Nucleus accumbens (tissue), 56 donors: ENCODE measurements around the gene DNAJB9.

ENCODE experiments used
- DNase-seq, 56 donors: peaks; one replicate each; lab custom pipeline; 2025; lab: John Stamatoyannopoulos, UW

Gene DNAJB9

DNA sequence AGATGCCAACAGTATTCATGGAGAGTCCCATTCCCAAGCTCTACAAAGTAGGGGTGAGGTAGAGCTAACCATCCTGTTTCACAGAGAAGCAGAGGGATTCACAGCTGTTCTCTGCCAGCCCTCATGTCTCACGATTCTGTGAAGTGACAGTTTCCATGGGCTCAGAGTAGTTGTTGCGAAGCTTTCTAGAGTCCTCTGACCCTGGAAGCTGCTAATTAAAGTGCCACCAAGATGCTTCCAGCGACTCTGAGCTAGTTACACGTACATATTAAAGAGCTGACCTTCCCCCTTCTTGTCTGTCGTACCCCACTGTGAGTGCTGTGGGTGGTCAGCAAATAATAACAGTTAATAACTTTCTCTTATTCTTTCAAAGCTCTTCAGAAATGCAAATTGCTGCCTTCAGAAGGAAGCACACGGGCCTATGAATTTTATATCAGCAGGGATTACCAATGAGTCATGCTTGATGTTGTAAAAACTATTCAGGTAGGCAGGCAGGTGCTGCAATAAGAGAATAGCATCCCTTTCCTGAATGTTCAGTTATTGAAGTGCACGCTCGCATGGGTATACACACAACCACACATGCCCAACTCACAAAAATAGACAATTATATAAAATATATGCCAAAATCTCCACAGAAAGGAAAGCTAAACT, 34.1 kb downstream of the DNAJB9 start:
- DNase-seq, result no peak

DNA sequence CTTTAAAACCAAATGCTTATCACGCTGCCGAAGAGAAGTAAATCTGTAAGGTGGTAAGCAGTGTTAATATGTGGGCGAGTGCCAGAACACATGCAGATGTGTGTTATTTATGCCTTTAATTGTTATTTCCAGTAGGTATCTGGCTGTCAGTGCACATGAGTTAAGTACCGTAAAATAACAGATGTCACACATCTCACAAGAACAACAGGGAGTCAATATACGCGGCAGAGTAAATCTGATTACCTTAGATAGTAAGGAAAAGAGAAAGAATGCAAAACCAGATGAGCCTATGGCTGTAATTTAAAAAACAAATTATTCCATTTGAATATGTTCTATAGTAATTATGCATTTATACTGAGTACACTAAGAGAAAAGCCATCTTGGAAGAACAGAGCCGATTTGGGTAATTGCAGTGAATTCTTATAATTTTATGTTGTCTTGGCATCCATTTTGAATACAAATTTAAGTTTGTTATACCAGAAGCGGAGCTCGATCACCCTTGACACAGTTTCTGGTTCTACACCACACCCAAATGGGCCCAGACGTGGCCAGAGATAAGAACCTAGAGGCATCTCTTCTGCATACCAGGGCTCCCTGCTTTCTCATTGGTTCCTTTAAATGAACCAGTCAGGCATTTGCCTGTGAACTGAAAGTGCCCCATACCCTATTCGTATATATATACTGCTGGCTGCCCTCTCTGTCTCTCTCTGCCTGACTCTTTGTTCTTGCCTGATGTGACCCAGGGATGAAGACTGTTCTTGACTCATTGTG, 34.8 kb downstream of the DNAJB9 start:
- DNase-seq, result no peak

DNA sequence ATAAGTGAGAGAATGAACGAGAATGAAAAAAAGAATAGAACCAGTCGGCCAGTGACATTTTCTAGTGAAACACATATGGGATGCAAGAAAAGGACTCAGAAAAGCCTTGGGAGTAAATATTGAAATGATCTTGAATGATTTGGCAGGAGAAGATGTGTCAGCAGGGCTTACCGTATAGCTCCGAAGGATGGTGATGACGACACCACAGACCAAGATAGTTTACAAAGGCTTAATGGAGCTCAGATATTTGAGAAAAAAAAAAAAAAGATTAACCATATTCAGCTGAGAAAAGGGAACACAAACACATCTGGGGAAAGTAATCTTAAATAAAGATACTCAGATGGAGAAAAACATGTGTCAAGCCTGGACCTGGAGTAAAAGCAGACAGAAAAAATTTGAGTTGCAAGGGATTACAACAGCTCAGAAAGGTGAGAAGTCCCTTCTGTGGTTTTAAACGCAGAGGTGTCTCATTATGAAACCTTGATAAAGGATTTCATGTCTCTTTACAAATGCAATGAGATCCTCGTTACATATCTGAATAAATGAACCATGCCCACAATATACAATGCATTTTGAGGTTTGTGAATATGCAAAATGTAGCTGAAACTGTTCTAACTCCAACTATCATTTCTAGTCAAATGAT, 36.0 kb downstream of the DNAJB9 start:
- DNase-seq, result no peak

DNA sequence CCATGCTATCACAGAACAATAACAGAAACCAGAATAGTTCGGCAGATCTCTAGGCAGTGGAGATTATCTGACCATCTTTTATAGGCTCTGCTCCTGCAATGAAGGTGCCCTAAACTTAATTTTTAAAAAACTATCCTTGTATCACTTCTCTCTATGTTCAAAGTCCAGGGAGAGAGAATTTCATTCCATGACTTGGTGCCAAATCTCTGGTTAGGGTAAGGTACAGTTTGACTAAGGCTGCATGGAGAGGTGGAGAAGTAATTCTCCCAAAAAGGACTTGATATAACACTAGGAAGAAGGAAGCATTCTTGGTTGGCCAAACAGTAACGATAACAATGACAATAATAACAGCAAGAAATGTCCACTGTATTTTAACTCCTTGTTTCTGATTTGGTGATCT, 40.0 kb downstream of the DNAJB9 start:
- DNase-seq, result no peak

DNA sequence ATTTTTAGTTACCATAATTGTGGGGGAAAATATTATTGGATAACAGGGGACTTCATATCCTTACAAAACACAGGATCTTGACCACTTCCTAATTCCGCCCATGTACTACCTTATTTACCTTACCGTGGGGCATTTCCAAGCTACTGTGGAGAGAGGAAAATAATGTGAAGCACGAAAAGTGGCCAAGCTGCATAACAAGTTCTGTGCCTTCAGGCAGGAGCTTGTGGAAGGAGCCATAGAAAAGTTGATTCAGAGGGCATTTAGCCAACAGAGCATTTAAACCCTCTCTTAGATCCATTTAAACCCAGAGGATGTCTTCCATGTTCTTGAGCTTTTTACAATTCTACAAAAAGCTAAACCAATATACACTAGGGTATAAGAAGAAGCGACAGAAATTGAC, 41.6 kb downstream of the DNAJB9 start:
- no peak for DNase-seq

DNA sequence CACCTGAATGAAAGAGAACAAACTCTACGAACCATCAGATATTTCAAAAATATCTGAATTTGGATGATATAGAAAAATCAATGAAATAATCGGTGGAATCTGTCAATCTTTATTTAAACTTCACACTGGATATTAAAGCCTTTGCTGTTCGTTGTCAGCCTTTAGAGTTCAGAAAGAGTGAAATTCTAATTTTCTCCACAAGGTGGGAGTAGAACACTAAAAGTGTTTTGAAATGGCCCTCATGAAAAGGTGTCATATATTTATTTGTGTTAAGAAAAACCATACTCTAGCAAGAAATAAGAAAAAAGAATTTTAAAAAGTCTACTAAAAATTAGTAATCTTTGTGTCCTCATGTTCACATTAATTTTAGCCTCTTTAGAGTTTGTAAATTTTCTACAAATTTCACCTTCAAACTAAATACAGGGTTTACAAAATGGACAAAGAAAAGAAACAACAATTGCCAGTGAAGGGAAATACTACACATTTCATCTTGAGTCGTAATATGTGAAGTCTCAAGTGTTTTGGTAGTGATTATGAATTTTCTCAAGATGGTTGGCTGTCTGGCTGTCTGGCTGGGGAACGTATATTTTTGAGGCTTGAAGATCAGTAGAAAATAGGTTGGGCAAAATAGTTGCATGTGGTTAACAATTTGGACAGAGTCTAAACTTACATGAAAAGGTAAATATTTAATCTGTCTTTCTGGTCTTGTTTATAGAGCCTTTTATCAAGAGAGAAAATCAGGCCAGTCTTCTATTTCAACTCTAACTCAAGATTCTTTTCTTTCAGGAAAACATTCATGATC, 43.7 kb downstream of the DNAJB9 start:
- DNase-seq, result no peak

DNA sequence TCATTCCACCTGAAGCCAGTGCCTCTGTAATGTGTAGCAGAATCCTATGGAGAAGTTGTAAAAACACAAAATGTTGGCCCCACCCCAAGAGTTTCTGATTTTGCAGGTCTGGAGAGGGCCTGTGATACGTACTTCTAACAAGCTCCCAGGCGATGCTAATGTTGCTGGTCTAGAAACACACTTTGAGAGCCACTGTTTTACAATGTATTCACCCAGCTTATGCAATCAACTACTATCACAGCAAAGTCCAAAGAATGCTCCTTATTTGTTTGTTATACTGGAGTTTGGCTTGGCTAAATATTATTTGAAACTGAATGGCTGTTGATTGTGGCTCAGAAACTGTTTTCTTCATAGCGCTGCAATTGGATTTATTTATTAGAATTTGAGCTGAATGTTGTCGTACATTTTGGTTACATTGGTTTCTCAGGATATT, 44.3 kb downstream of the DNAJB9 start:
- no peak for DNase-seq

DNA sequence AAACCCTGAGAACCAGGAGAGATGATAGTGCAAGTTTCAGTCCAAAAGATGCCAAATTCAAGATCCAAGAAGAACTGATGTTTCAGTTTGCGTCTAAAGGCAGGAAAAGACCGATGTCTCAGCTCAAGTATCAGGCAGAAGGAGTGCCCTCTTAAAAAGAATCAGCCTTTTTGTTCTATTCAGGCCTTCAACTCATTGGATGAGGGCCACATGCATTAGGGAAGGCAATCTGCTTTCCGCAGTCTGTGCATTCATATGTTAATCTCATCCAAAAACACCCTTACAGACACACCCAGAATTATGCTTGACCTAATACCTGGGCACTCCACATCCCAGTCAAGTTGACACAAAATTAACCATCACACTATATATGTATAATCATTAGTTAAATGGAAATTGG, 45.2 kb downstream of the DNAJB9 start:
- DNase-seq, result no peak

DNA sequence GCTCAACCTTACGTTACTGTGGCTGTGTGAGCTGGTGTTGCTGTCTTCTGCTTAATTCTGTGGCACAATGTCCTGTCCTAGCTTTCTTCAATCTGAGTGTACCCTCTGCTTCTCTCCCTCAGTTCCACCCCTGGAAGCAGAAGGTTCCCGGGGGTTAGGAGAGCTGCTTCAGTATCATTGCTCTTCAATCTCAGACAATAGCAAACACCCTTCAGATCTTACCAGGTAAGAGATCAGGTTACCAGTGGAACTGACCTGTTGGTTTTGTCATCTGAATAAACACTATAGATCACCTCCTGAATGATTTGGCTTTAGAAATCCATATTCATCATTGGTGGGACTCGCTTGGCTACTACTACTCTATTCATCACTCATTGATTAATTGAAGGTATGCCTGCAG, 48.4 kb downstream of the DNAJB9 start:
- no peak for DNase-seq

DNA sequence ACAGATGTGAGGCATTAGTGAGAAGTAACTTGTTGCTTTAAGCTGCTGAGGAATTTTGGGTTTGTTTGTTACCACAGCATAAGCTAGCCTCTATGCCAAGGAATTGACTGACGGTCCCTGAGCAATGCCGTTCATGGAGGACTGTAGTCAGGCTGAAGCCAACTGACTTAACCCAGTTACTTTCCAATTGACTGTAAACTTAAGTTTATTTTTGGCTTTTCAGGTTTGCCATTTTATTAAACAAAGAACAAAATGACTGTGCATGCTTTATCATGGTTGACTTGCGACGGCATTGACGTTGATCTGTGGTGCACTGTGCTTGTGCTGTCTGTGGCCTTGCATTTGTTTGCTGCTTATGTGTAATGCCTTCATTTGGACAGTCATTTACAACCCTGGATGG, 53.5 kb downstream of the DNAJB9 start:
- DNase-seq, result no peak
